ENCODE data around the gene HLA-F.

DNA sequence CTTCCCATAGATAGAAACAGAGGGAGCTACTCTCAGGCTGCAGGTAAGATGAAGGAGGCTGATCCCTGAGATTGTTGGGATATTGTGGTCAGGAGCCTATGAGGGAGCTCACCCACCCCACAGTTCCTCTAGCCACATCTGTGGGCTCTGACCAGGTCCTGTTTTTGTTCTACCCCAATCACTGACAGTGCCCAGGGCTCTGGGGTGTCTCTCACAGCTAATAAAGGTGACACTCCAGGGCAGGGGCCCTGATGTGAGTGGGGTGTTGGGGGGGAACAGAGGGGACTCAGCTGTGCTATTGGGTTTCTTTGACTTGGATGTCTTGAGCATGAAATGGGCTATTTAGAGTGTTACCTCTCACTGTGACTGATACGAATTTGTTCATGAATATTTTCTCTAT, 2.8 kb downstream of the HLA-F start:
- TF ChIP-seq POLR2AphosphoS5 (IDR thresholded peaks at IDR 0.05; ENCODE audit: borderline replicate concordance, low read depth, low read length) (no peak), EZH2 (IDR thresholded peaks at IDR 0.05) (no peak)

Measured in SK-N-MC (cell line).